Measurements from ENCODE around the gene METTL25B.

The METTL25B gene

DNA sequence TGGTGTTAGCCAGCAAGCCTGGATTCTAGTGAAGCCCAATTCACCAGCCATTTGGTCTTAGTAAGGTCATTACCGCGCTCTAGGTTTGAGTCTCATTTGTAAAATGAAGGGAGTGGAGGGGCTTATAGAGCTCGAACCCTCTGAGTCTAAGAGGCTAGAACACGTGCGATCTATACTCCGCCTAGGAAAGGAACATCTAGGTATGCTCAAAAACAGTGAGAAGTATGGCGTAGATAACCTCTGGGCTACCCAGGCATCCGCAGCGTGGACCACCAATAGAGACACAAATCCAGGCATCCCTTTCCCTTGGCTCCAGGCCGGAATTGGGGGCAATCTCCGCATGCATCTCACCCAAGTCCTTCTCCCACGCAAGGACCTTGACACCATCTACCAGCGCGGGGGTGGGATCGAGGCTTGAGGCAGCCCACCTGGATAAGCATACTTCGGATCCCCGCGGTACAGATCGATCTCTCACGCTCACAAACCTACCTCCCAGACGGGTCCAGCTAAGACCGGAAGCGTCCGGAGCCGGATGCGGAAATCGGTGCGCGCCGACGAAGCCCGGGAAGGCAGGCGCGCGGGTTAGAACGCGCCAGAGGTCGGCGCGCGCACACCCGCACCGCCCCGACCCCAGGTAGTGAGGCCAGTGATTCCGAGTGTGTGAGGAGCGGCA is at the start of gene METTL25B:
Gene METTL25B, plus strand, starts transcription at position 544 of the 673 bp plus-strand sequence. CDS start 636 bp downstream, outside the sequence.
- DNase-seq (ENCODE audit: low read depth in 2 of 3, low spot score in 2 of 3) = peak in 2 of 3 experiments; percentile 63 to 64

GRCh38 chr1:156680056-156680455 is 48.2 kb upstream of the METTL25B start:
- no peak for DNase-seq (ENCODE audit: low read depth in 2 of 3, low spot score in 2 of 3)

GRCh38 chr1:156681196-156681960 is 46.9 kb upstream of the METTL25B start:
- DNase-seq (ENCODE audit: low read depth in 2 of 3, low spot score in 2 of 3) = no peak

- no peak for DNase-seq (ENCODE audit: low read depth in 2 of 3, low spot score in 2 of 3)
Observed at GRCh38 chr1:156682166-156682890, 45.9 kb upstream of the METTL25B start.

- no peak for DNase-seq (ENCODE audit: low read depth in 2 of 3, low spot score in 2 of 3)
Observed at GRCh38 chr1:156684227-156684782, 44.0 kb upstream of the METTL25B start.

DNA sequence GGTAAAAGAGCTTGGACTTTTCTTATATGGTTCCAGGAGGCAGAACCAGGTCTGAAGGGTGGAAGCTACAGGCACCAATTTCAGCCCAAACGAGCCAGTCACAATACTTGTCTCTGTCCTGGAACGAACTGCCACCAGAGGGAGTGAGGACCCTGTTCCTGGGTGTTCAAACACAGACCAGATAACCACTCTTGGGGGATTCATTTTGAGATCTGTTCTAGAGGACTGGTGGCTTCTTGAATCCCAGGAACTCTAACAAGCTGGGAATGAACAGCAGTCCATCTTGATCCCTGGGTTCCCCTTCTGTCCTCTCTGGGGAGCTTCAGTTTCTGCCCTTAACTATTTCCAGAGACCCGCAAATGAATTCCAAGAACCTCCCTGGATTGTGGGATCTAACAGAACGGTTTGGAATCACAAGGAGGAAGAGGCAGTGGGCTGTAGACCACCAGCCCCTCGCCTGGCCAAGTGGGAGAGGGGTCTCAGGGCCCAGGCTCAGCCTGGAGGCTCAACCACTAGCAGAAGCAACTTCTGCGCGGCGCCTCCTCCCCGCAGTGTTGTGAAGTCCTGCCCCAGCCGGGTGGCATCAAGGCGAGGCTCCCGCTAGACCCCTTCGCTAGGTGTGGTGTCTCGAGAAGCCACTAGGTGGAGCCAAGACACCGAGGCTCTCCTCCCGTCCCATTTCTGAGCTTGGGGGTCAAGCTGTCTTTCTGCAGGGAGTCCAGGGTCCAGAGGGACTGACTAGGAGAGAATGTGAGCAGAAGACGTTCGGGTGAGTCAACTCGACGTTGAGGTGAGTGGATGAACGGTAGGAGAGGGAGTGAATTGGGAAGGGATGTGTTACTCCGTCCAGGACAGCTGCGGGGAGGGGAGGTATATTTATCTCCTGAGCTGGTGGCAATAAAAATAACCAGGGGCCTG is 39.0 kb upstream of the METTL25B start:
- DNase-seq (ENCODE audit: low read depth in 2 of 3, low spot score in 2 of 3) = peak; percentile 46 to 59 (median 55)

- no peak for DNase-seq (ENCODE audit: low read depth in 2 of 3, low spot score in 2 of 3)
Observed at GRCh38 chr1:156689953-156690674, 38.2 kb upstream of the METTL25B start.

DNA sequence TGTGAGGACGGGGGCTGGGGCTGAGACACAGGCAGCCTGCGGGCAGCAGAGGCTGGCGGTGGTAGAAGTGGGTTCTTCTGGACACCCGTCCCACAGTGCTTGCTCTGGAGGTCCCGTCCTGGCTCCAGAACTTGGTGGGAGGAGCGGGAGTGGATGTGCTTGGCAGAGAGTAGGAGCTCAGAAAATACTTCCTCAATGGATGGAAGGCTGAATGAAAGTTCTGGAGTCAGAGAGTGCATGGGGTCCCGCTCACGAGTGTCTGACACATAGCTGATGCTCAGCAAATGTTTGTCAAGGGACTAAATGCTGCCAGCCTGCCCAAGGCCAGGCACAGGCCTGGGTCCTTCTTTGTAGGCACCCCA is 37.6 kb upstream of the METTL25B start:
- no peak for DNase-seq (ENCODE audit: low read depth in 2 of 3, low spot score in 2 of 3)

DNA sequence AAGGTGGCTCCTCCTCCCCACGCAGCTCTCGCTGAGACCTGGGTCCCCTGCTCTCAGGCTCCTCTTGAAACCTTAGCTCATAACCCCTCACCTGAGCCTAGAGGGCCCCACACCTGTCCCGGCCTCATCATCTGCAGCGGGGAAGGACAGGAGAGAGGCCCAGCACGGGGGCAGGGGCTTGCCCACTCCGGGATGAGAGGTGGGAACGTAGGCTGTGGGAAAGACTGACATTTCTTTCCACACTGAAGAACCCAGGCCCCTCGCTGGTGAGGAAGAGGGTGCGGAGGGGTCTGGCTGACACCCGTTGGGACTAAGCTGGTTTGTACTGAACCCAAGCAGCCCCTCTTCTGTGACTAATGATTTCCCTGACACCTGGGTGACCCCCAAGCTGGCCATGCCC is 37.1 kb upstream of the METTL25B start:
- DNase-seq (ENCODE audit: low read depth in 2 of 3, low spot score in 2 of 3) = no peak

DNA sequence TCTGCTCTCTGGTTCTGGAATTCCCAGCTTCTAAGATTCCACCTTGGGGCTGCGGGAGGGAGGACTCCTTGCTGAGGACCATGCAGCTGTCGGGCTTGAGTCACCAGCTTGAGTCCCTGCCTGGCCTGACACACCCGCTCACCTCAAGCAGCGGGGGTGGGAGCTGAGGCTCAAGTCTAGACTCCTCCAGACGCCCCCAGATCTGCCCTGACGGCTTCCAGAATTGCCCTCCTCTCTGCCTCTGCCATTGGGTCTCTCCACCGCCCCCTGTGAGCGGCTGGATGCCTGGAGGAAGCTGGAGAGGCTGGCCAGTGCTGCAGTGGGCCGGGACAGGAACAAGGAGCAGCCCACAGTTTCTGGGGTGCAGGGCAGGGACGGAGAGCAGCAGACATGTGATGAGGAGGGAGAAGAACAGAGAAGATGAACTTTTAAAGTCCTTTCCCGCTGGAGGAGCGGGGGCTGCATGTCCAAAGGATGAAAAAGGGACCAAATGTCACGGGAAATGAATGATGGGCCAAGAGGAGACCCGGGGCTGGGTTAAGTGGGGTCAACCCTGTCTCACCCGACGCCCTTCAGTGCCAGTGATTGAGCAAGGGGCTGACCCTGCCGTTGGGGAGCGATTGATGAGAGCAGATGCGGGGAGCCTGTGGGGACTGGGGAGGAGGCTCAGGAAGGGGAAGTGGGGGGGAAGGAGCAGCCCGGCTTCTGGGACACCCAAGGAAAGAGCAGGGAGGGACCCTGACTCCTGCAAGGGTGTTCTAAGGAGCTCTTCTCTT is 36.4 kb upstream of the METTL25B start:
- no peak for DNase-seq (ENCODE audit: low read depth in 2 of 3, low spot score in 2 of 3)

- no peak for DNase-seq (ENCODE audit: low read depth in 2 of 3, low spot score in 2 of 3)
Observed at GRCh38 chr1:156692441-156692924, 35.8 kb upstream of the METTL25B start.

DNA sequence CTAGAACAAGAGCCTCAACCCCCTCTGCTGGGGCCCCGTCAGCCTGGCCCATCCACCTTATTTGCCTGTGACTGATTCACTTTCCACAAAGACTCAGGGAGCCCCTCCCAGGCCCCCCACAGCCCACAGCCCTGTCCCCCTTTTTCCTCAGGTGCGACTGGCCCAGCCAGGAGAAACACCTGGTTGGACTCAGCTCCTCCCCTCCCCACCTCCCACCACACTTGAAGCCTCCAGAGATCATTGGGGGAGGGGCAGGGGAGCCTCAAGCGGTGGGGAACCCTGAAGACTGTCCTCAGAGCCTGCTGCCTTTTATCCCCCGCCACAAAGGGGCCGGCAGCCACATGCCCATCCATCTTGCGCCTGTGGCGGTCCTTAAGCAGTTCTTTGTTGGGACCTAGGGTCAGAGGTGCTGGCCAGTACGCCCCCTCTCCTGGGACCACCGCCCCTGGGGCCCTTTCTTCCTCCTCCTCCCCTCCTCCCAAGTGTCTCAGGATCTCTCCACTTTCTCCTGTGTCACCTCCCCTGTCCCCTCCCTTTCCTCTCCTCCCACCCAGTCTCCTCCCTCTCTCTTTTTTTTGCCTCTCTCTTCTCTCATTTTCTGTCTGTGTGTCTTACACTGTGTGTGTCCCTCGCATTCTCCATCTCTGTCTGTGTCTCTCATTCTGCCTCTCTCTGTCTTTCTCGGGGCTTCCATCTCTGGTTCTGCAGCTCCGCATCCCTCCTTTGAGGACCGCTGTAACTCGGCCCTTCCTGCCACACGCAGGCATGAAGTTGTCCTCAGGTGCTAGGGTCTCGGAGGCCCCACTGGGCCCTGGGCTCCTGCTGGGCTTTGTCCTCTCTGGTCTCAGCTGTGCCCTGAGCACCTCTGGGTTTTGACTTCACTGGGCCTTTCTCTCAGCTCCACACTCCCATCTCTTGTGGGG is 35.1 kb upstream of the METTL25B start:
- DNase-seq (ENCODE audit: low read depth in 2 of 3, low spot score in 2 of 3) = no peak

- no peak for DNase-seq (ENCODE audit: low read depth in 2 of 3, low spot score in 2 of 3)
Observed at GRCh38 chr1:156693848-156694689, 34.2 kb upstream of the METTL25B start.

DNA sequence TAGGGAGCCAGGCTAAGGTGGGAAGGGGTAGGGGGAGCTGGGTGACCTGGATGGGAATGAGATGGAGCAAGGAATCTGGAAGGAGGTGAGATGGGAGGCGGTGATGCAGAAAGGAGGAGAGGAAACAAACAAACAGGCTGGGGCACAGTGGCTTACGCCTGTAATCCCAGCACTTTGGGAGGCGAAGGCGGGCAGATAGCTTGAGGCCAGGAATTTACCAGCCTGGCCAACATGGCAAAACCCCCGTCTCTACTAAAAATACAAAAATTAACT is 33.6 kb upstream of the METTL25B start:
- no peak for DNase-seq (ENCODE audit: low read depth in 2 of 3, low spot score in 2 of 3)

GRCh38 chr1:156696755-156697154 is 31.5 kb upstream of the METTL25B start:
- no peak for DNase-seq (ENCODE audit: low read depth in 2 of 3, low spot score in 2 of 3)

DNA sequence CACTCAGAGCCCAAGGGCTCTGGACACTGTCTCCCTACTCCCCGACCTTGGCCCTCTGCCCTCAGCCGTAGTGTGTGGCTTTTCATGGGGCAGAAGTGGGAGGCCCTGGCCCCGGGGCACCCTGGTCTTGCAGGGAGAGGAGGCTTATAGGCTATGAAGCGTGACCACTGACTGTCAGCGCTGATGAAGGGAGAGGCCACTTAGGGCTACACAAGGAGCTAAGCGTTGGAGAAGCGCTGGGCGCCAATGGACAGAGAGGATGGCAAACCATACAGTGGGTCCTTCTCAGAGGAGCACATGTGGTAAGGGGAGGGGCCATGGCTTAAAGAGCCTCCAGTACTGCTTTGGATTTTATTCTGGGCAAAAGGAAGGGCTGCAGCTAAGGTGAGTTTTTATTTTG is 30.8 kb upstream of the METTL25B start:
- DNase-seq (ENCODE audit: low read depth in 2 of 3, low spot score in 2 of 3) = no peak

GRCh38 chr1:156698995-156699394 is 29.3 kb upstream of the METTL25B start:
- DNase-seq (ENCODE audit: low read depth in 2 of 3, low spot score in 2 of 3) = no peak
